KMS-11 (cell line): ENCODE data around the gene UNCX.

Experiments used
- H2AFZ ChIP-seq: fragments of 200-600 bp; sonication (generic); 2 replicates; pipeline ENCODE4 v1.6.1; 2016; ENCODE audit warnings: antibody characterized with exemption, mixed run types, low read depth
- H3K27ac ChIP-seq: fragments of 200-600 bp; sonication (generic); 2 replicates; pipeline ENCODE4 v1.6.1; 2016; ENCODE audit warnings: mild to moderate bottlenecking, mixed run types
- H3K27me3 ChIP-seq: fragments of 200-600 bp; sonication (generic); 2 replicates; pipeline ENCODE4 v1.6.1; 2017; ENCODE audit warnings: mild to moderate bottlenecking, low read depth, mixed run types, moderate library complexity; ENCODE audit not compliant: insufficient read depth
- H3K36me3 ChIP-seq: fragments of 200-600 bp; sonication (generic); 2 replicates; pipeline ENCODE4 v1.6.1; 2017; ENCODE audit warnings: mild to moderate bottlenecking, mixed run types; ENCODE audit not compliant: insufficient read depth
- H3K4me1 ChIP-seq: fragments of 200-600 bp; sonication (generic); 2 replicates; pipeline ENCODE4 v1.6.1; 2016; ENCODE audit warnings: mild to moderate bottlenecking, low read depth, mixed run types; ENCODE audit not compliant: poor library complexity, severe bottlenecking
- H3K4me2 ChIP-seq: fragments of 200-600 bp; sonication (generic); 2 replicates; pipeline ENCODE4 v1.7.0; 2016; ENCODE audit warnings: mild to moderate bottlenecking, mixed run types
- H3K4me3 ChIP-seq: fragments of 200-600 bp; sonication (generic); IDR thresholded peaks from 2 replicates; pipeline ENCODE4 v1.6.1; 2017; ENCODE audit warnings: low read depth, low read length, mixed read lengths; ENCODE audit not compliant: insufficient read depth
- H3K79me2 ChIP-seq: fragments of 200-600 bp; sonication (generic); 2 replicates; pipeline ENCODE4 v1.6.1; 2016; ENCODE audit warnings: low read depth, mixed run types; ENCODE audit not compliant: insufficient read depth
- H3K9ac ChIP-seq: fragments of 200-600 bp; sonication (generic); 2 replicates; pipeline ENCODE4 v1.6.1; 2016; ENCODE audit warnings: mild to moderate bottlenecking, mixed run types
- H4K20me1 ChIP-seq: fragments of 200-600 bp; sonication (generic); 2 replicates; pipeline ENCODE4 v1.6.1; 2016; ENCODE audit warnings: mild to moderate bottlenecking, mixed run types; ENCODE audit not compliant: insufficient read depth
- TF ChIP-seq, protein P1 (sequence below): fragments of 200-600 bp; sonication (generic); conservative IDR thresholded peaks from 2 replicates; pipeline ENCODE4 v1.6.1; 2017; ENCODE audit warnings: low read depth, mild to moderate bottlenecking, antibody characterized with exemption, low read length, moderate library complexity, mixed read lengths

UNCX gene

DNA sequence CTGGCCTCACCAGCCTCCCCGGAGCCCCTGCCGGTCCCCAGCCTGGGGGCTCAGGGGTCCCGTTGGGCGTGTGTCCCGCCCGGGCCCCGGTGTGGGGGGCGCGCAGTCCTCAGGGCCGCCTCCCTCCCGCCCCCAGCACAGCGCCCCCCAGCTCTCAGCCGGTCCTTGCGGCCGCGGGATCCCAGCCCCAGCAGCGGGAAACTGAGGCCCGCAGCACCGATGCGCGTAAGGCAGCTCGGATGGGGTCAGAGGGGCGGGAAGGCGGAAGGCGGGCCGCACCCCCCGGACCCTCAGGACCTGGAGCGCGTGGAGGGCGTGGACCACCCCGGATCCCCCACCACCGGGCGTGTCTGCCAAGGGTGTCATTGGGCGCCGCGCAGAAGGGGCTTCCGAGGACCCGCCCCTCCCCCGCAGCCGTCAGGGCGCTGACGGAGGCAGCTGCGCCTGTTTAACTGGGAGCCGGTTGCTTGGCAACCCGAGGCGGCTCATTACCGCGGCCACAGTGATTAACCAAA, 14.9 kb downstream of the UNCX start:
- Histone ChIP-seq H3K4me1 (no peaks in the 10 kb centered on the region), H2AFZ (no peak overlapping the region), H3K9ac (no peak overlapping the region), H3K4me2 (no peak overlapping the region), H3K27ac (no peak overlapping the region), H3K4me3 (no peak overlapping the region), H3K27me3 (peaks cover 86% of the 10 kb centered on the region), H3K36me3 (no peaks in the 10 kb centered on the region), H3K79me2 (no peaks in the 10 kb centered on the region), H4K20me1 (no peaks in the 10 kb centered on the region)
- TF ChIP-seq, protein P1, sequence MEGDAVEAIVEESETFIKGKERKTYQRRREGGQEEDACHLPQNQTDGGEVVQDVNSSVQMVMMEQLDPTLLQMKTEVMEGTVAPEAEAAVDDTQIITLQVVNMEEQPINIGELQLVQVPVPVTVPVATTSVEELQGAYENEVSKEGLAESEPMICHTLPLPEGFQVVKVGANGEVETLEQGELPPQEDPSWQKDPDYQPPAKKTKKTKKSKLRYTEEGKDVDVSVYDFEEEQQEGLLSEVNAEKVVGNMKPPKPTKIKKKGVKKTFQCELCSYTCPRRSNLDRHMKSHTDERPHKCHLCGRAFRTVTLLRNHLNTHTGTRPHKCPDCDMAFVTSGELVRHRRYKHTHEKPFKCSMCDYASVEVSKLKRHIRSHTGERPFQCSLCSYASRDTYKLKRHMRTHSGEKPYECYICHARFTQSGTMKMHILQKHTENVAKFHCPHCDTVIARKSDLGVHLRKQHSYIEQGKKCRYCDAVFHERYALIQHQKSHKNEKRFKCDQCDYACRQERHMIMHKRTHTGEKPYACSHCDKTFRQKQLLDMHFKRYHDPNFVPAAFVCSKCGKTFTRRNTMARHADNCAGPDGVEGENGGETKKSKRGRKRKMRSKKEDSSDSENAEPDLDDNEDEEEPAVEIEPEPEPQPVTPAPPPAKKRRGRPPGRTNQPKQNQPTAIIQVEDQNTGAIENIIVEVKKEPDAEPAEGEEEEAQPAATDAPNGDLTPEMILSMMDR, result no peak

DNA sequence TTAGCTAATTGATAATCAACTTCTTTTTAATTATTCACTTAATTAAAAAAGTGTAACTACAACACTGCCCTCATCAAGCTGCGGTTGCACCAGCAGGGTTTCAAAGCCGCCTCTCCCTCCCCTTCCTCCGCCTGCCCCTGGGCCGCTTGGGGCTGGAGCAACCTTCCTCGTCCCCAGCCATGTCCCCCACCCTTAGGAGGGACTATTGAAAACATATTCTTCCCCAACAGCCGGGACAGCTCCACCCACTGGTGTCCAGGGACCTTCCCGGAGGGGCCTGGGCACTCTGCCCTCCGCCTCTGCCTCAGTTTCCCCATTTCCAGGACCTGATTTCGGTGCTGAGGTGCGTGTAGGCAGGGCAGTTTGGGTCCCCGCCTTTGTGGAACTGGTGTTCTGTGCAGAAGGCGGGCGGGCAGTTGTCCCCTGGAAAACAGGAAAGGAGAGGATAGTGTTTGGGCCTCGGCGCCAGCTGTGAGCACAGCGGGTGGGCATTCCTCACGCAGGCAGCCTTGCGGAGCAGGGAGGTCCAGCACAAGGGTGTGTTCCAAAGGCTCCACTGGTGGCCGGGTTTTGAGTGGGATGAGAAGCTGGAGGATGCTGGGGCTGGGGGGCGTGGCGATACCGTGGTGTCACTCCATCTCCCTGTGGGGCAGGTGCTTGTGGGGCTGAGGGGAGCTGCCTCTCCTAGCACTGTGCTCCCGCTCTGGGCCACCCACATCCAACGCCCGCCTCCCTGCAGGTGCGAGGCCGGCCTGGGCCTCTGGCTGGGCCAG, 15.7 kb downstream of the UNCX start:
- H2AFZ ChIP-seq, result no peak overlapping the region
- H3K4me1 ChIP-seq, result no peaks in the 10 kb centered on the region
- no peaks in the 10 kb centered on the region for H3K79me2 ChIP-seq
- H3K9ac ChIP-seq, result no peak overlapping the region
- H3K36me3 ChIP-seq, result no peaks in the 10 kb centered on the region
- no peaks in the 10 kb centered on the region for H4K20me1 ChIP-seq
- peaks cover 86% of the 10 kb centered on the region for H3K27me3 ChIP-seq
- TF ChIP-seq, protein P1, result no peak
- no peak overlapping the region for H3K4me3 ChIP-seq
- no peak overlapping the region for H3K4me2 ChIP-seq
- H3K27ac ChIP-seq, result no peak overlapping the region

DNA sequence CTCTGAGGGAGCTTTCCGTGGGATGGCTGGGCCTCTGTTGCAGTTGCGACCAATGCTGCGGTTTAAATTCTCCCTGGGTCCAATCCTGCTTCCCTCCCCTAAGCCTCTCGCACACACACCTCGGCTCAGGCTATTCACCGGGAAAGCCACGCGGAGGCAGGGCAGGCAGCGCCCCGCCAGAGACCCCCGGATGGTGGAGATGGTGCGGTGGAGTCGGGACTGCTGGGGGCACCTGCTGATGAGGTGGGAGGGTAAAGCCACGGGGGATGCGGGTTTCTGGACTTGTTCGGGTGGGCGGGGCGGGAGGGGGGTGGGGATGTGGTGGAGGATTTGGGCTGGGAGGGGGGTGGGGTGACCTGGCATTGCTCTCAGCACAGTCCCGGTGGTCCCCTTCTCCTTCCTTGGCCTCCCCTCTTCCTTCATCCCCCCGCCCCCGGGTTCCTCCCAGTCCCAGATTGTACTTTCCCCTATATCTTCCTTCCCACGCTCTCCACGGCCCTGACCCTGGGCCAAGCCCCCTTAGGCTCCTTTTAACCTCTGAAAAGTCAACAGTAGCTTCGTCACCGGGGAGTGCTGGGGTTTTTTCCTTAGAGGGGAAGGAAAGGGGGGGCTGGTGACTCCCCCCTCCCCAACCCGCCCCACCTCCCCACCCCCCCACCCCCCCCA, 16.4 kb downstream of the UNCX start:
- Histone ChIP-seq H3K79me2 (no peaks in the 10 kb centered on the region), H3K4me1 (no peaks in the 10 kb centered on the region), H4K20me1 (no peaks in the 10 kb centered on the region), H2AFZ (no peak overlapping the region), H3K4me2 (no peak overlapping the region), H3K27me3 (peaks cover 86% of the 10 kb centered on the region), H3K9ac (no peak overlapping the region), H3K4me3 (no peak overlapping the region), H3K36me3 (no peaks in the 10 kb centered on the region), H3K27ac (no peak overlapping the region)
- TF ChIP-seq, protein P1, result no peak

DNA sequence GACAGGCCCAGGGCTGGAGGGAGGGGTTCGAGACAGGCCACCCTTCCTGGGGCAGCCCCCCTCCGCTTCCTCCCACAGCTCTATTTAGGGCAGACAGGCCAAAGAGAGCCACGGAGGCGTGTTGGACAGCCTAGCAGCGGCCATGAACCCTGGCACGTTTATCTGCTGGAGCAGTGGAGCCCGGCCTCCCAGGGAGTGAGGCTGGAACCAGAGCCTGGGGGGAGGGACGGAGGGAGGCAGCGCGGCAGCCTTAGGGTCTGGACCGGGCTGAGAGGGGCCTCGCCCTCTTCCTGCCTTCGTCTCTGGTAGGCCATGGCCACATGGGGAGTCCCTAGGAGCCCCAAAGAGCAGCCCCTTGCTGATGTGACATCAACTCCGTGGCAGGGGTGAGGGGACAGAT, 17.1 kb downstream of the UNCX start:
- no peak overlapping the region for H3K4me2 ChIP-seq
- H3K4me1 ChIP-seq, result no peaks in the 10 kb centered on the region
- H3K4me3 ChIP-seq, result no peak overlapping the region
- H3K79me2 ChIP-seq, result no peaks in the 10 kb centered on the region
- H2AFZ ChIP-seq, result no peak overlapping the region
- H3K27ac ChIP-seq, result no peak overlapping the region
- H3K27me3 ChIP-seq, result peaks cover 86% of the 10 kb centered on the region
- H3K36me3 ChIP-seq, result no peaks in the 10 kb centered on the region
- TF ChIP-seq, protein P1, result no peak
- H3K9ac ChIP-seq, result no peak overlapping the region
- H4K20me1 ChIP-seq, result no peaks in the 10 kb centered on the region
